ENCODE measurements around the gene DHH.

The DHH gene

DNA sequence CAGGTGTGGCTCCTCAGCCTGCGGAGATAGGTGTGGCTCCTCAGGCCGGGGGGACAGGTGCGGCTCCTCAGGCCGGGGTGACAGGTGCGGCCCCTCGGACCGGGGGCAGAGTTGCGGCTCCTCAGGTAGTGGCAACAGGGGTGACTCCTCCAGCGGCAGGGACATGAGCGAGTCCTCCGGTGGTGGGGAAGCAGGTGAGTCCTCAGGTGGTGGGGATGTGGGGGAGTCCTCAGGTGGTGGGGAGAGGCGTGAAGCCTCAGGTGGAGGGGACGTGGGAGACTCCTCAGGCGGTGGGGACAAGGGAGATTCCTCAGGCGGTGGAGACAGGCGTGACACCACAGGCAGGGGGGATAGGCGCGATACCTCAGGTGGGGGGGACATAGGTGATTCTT is 43.2 kb downstream of the DHH start:
- no peak for DNase-seq (ENCODE audit: low read depth in 1 of 2, low spot score in 1 of 2)

GRCh38 chr12:49050507-49051372 is 43.9 kb downstream of the DHH start:
- no peak for DNase-seq (ENCODE audit: low read depth in 1 of 2, low spot score in 1 of 2)

DNA sequence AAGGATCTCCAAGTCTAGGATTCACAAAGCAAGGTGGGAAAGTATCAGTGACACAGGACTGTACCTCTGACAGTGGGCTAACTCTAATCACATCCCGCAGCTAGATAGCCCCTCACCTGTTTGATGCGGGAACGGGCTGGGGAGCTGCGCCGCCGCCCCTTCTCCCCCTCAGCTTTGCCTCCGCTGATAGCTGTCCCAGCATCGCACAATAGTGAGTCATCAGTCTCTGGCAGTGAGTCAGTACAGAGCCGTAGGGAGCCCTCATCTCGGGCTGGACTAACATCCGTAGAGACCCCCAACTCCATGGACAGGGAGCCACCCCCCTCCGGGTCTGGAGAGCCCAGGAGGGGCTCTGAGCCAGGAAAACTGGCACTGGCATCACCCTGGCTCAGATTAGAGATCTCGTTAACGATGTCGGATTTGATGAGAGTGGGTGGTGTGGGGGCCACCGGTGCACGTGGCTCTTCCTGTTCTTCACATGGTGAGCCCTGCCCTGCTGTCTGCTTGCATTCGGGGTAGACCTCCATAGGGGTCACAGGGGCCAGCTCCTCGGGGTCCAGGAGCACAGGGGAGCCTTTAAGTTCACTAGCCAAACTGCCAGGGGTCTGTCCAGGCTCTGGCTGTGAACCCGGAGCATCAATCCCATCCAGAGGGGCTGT is 44.9 kb downstream of the DHH start:
- no peak for DNase-seq (ENCODE audit: low read depth in 1 of 2, low spot score in 1 of 2)

GRCh38 chr12:49048953-49049352 is 45.6 kb downstream of the DHH start:
- DNase-seq (ENCODE audit: low read depth in 1 of 2, low spot score in 1 of 2) = no peak

- DNase-seq (ENCODE audit: low read depth in 1 of 2, low spot score in 1 of 2) = no peak
Measured at GRCh38 chr12:49046129-49046895, 48.3 kb downstream of the DHH start.

DNA sequence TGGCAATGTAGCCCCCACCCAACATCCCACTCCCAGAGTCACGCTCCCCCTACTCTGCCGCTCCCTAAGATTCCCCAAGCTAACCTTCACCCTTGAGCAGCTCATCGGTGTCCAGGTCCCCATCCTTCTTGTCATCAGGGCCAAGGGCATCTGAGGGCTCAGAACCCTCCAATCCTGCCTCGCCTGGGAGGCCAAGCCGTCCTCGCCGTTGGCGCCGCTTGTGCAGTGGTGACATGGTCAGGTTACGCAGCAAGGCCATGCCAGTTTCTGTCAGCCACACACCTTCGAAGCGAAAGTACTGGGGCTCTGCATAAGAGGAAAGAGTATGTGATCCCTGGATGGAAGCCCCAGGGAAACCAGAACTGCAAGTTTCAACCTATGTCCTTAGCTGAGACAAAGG is 49.9 kb downstream of the DHH start:
- no peak for DNase-seq (ENCODE audit: low read depth in 1 of 2, low spot score in 1 of 2)

- DNase-seq (ENCODE audit: low read depth in 1 of 2, low spot score in 1 of 2) = peak; percentile 56 to 66
Measured at GRCh38 chr12:49043856-49044258, 50.7 kb downstream of the DHH start.

DNA sequence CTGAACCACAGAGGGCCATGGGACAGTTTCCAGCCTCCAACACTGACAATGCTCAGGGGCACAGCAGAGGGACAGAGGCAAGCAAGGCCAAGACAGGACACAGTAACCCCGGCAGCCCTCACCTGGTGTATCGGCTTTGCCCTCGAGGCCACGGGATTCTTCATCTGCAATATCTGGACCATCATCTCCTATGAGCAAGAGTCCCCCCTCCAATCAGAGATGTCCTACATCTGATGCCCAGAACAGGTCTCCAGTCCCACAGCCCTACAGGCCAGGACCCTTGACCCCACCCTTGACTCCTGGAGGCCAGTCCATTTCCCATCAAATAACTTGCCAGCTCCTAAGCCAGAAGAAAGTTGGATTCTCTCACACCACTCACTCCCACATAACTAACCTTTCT is 51.4 kb downstream of the DHH start:
- no peak for DNase-seq (ENCODE audit: low read depth in 1 of 2, low spot score in 1 of 2)

GRCh38 chr12:49041881-49042484 is 52.6 kb downstream of the DHH start:
- DNase-seq (ENCODE audit: low read depth in 1 of 2, low spot score in 1 of 2) = no peak

- no peak for DNase-seq (ENCODE audit: low read depth in 1 of 2, low spot score in 1 of 2)
Measured at GRCh38 chr12:49041036-49041880, 53.3 kb downstream of the DHH start.

DNA sequence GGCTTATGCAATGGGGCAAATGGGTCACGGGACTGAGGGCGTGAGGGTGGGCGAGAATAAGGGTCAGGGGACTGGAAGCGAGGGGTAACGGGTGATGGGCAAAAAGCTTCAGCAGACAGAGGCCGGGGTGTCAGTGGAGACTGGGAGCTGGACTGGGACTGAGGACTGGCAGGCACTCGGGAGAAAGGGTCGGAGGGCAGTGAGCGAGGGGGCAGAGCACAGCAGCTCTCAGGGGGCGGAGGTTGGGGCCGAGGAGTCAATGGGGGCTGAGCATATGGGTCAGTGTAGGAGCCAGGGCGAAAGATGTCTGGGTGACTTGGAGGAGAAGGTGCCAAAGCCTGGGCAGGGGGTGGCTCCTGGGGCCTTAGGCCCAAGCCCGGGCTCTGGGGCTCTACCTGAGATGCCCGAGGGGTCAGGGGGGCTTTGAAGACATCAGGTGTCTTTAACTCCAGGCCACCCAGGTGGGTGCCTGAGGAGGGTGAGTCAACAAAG is 54.2 kb downstream of the DHH start:
- no peak for DNase-seq (ENCODE audit: low read depth in 1 of 2, low spot score in 1 of 2)

DNA sequence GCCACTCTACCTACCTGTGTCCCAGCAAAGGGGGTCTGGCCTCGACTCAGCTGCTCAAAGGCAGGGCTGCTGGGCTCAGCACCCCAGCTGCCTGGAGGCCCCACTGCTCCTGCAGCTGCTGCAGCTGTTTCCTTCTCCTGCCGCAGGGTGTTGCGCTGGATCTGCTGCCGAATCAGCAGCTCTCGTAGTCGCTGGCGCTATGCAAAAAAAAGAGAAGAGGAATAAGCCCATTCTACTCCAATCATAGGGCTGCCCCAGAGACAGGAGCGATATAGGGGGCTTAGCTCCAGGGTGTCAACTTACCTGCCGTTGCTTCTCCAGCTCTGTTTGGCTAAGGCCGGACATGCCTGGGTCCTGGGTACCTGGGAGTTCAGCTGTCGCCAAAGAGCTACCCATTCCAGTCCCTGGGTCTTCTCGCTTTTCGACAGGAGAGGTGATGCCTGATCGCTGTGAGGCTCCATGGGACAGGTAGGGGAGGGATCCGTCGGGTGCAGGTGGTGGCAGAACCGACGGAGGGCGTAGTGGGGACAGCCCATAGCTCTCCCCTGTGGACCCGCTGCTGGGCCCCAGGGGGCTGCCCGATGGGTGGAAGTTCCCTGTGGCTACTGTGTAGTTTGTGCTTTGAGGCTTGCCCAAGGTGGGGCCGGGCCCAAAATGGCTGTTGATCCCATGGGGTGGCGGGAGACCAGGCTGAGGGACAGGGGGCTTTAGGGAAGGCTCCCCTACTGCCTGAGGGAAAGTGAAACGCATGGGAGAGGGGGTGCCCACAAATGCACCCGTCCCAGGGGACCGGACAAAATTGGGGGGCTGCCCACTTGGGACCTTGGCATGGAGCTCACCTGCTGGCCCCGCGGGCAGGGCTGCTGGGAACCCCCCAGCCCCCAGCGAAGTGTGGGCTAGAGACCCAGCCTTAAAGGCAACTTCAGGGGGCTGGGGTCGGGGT is 54.9 kb downstream of the DHH start:
- DNase-seq (ENCODE audit: low read depth in 1 of 2, low spot score in 1 of 2) = no peak

- DNase-seq (ENCODE audit: low read depth in 1 of 2, low spot score in 1 of 2) = no peak
Measured at GRCh38 chr12:49038291-49038955, 56.2 kb downstream of the DHH start.

- no peak for DNase-seq (ENCODE audit: low read depth in 1 of 2, low spot score in 1 of 2)
Measured at GRCh38 chr12:49037947-49038237, 56.7 kb downstream of the DHH start.

- DNase-seq (ENCODE audit: low read depth in 1 of 2, low spot score in 1 of 2) = no peak
Measured at GRCh38 chr12:49037111-49037946, 57.3 kb downstream of the DHH start.

Data from activated CD4-positive, alpha-beta T cell treated with anti-CD3 and anti-CD28 coated beads, Interleukin-2, amount 50 U/mL, for 24 hours (primary cell).